Measurements from ENCODE around the gene PSMA6.
"Not testable (repeated sequence)": the region's sequence is repeated elsewhere in the genome, so short reads cannot be mapped to it uniquely, and the experiment has no call there.

The PSMA6 gene

GRCh38 chr14:35326375-35326774, 34.2 kb downstream of the PSMA6 start:
- no peak for DNase-seq (ENCODE audit: low spot score)

GRCh38 chr14:35331605-35332516, 39.7 kb downstream of the PSMA6 start:
- DNase-seq (ENCODE audit: low spot score) = no peak

GRCh38 chr14:35332517-35333263, 40.5 kb downstream of the PSMA6 start:
- DNase-seq (ENCODE audit: low spot score) = no peak

- no peak for DNase-seq (ENCODE audit: low spot score)
Measured at GRCh38 chr14:35333264-35333730, 41.1 kb downstream of the PSMA6 start.

GRCh38 chr14:35333797-35334743, 41.9 kb downstream of the PSMA6 start:
- DNase-seq (ENCODE audit: low spot score) = no peak

- DNase-seq (ENCODE audit: low spot score) = no peak
Measured at GRCh38 chr14:35335388-35336092, 43.4 kb downstream of the PSMA6 start.

DNA sequence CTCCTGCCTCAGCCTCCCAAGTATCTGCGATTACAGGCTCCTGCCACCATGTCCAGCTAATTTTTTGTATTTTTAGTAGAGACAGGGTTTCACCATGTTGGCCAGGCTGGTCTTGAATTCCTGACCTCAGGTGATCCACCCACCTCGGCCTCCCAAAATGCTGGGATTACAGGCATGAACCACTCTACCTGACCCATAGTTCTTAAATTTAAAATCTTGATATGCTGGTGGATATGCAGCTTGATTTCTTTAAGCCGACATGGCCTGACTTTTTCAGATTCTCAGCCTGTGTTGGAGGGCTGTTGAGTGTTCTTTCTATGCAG, 44.0 kb downstream of the PSMA6 start:
- not testable (repeated sequence) for DNase-seq (ENCODE audit: low spot score)

DNA sequence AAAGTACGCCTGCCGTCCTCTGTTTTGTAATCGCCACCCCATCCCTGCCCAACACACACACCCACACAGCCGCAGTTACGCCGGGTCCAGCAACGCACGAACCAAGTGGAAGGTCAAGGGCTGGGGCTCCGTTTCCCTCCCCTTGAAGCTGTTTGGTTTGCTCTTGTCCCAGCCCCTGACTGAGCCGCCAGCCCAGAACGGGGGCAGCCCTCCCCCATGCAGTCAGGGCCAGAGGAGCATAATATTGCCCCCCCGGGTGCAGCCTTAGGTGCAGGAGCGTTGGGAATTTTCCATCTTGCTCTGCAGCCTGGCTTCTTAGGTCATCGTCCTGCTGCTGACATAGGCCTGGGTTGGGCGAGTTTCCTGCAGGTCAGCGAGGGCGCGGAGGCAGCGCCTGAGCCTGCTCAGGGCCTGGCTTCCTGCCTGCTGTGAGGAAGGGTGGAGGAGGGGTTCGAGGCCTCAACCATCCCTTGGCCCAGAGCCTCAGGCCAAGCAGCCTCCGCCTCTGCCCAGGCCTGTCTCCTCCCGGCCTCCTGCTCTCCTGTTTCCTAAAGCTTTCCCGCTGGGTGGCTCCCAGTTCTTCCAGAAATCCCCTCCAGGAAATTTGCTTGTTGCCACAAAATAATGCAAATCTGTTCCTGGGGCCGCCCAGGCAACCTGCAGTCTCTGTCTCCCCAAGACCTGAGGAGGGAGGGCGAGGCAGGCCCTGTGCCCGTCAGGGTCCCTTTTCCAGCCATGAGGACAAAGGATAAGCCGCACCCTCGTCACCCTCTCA, 44.5 kb downstream of the PSMA6 start:
- no peak for DNase-seq (ENCODE audit: low spot score)

- no peak for DNase-seq (ENCODE audit: low spot score)
Measured at GRCh38 chr14:35337269-35338255, 45.4 kb downstream of the PSMA6 start.

- DNase-seq (ENCODE audit: low spot score) = no peak
Measured at GRCh38 chr14:35338731-35339405, 46.7 kb downstream of the PSMA6 start.

DNA sequence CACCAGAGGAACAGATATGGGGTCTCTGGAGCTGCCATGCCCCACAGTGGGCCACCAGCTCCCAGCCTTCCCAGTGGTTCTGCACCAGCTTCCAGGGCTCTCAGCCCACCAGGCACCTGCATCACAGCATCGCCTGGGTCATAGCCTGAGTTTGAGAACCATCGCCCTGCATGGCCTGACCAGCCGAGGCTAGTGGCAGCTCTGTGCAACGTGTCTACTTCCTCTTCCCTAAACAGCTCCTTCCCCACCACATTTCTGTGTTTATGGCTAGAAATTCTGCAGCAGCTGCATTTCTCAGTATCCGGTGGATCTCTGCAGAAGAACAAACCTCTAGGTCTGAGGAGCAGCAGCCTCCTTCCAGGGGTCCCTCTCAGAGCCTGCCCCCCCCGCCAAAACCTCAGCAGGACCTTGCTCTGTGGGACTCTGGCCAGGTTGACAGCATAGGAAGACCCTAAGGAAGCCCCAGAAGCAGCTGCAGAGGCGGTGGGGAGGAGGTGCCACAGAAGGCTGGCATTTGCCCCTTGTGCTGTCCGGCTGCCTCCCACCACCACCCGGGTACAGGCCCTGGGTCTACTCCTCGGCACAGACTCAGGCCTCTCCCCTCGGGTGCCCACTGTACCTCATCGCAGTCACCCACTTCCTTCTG, 47.7 kb downstream of the PSMA6 start:
- DNase-seq (ENCODE audit: low spot score) = no peak

- no peak for DNase-seq (ENCODE audit: low spot score)
Measured at GRCh38 chr14:35340616-35341453, 48.7 kb downstream of the PSMA6 start.

DNA sequence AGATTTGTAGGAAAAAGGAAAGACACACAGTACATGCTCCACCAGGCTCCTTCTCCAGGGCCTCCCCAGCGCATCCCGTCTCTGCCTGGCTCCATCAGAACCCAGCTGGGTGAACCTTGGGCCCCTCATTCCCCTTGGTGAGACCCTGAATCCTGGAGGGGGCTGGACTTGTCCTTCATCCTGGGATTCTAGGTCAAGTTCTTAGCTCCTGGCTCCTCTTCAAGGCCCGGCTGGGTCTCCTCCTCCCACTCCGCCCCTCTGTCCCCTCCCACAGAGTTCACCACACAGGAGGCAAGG, 49.2 kb downstream of the PSMA6 start:
- DNase-seq (ENCODE audit: low spot score) = no peak

DNA sequence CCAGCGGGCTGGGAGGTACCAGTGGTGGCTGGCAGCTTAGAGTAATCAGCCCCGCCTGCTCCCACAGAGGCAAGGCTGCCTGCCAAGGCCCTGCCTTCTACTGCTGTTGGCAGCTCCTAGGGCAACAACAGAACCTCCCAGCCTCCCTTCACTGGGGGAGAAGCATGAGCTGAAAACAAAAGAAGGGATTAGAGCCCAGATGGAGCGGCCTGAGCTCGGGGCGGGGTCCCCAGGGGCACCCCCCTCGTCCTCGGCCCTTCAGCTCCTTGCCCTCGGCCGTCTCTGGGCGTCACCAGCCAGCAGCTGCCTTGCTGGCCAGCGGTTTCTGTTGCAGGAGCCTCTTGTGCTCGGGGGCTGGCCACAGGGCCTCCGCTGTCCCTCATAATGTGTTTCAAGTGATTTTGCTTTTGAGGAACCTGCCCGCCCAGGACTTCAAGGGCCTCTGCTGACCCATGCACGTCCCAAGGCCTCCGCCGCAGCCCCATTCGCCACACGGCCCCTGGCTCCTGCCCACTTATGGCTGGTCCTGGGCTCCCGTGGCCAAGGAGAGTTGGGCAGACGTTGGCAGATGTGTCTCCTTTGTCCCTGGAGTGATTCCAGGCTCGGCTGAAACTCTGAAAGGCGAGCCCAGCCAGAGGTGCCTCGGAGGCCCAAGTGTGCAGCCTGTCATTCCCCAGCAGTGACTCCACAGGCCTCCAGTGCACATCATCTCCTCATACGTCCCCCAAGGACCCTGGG, 49.7 kb downstream of the PSMA6 start:
- peak; percentile 61 for DNase-seq (ENCODE audit: low spot score)

DNA sequence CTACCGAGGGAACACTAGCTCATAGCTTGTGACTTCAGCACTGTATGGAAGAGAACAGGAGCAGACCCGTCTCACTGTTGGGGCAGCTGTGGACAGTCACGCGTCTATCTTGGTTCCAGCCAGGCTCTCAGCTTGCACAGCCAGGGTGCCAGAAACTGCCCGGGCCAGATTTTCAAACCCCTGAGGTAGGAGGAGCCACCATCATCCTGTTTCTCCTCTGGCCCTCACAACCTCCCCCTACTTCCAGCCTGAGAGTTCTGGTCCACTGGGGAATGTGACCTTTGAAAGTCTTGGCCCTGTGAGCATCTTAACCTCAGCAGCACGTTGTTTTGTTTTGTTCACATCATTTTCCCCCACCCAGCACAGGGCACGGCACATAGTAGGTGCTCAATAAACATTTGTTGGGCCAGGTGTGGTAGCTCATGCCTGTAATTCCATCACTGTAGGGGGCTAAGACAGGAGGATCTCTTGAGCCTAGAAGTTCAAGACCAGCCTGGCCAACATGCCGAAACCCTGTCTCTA, 50.4 kb downstream of the PSMA6 start:
- DNase-seq (ENCODE audit: low spot score) = no peak

DNA sequence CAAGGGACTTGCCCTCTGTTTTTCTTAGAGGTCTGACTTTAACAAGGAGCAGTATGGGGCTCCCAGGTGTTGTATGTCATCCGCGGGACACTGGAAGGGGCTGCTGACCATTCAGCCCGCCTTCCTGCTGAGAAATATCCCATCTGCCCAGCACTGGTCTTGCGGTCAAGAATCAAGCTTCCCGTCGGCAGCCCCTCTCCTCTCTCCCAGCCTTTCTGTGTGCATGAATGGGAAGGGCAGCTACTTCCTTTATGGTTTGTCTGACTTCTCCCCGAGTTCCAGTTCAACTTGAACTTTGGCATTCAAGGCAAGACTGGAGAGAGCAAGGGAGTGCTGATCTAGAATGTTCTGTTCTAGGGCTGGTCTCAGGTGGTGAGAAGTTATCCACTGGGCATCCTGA, 51.5 kb downstream of the PSMA6 start:
- no peak for DNase-seq (ENCODE audit: low spot score)
